HepG2 (cell line): ENCODE data around the gene ZSCAN26. TPM values are rescaled to one million over a fixed set of nuclear protein-coding genes. Genes with fewer than 3 reads are reported as not detected.
A peak's percentile ranks its signal among the peaks of the same experiment; 100 is the strongest.

Experiments
- FOXC1 ChIP-seq: sonication (generic); formaldehyde crosslinking; IDR thresholded peaks from 2 replicates; pipeline ENCODE4 v1.8.0; 2022; ENCODE audit warnings: mild to moderate bottlenecking, missing genetic modification reagents, borderline replicate concordance
- GATA4 ChIP-seq: sonication (generic); IDR thresholded peaks from 2 replicates; pipeline ENCODE4 v1.6.1; 2016; ENCODE audit warnings: antibody characterized with exemption, low read depth, borderline replicate concordance
- PTBP1 ChIP-seq: fragments of 200-400 bp; formaldehyde crosslinking; IDR thresholded peaks from 2 replicates; pipeline ENCODE4 v1.6.1; 2018; ENCODE audit warnings: low read length, low read depth; ENCODE audit not compliant: poor library complexity, severe bottlenecking
- REL ChIP-seq: sonication (generic); formaldehyde crosslinking; conservative IDR thresholded peaks from 2 replicates; pipeline ENCODE4 v1.8.0; 2022; ENCODE audit warnings: mild to moderate bottlenecking, missing genetic modification reagents, moderate library complexity
- THAP11 ChIP-seq: IDR thresholded peaks from 2 replicates; pipeline ENCODE4 v1.6.1; 2016; ENCODE audit warnings: missing biosample characterization, missing genetic modification reagents
- TOPORS ChIP-seq: sonication (generic); formaldehyde crosslinking; IDR thresholded peaks from 2 replicates; pipeline ENCODE4 v1.8.0; 2023; ENCODE audit warnings: mild to moderate bottlenecking, missing genetic modification reagents
- YEATS2 ChIP-seq: sonication (generic); formaldehyde crosslinking; IDR thresholded peaks from 2 replicates; pipeline ENCODE4 v1.4.0; 2020; ENCODE audit warnings: missing genetic modification reagents, borderline replicate concordance
- ZBTB1 ChIP-seq: sonication (generic); formaldehyde crosslinking; IDR thresholded peaks from 2 replicates; pipeline ENCODE4 v1.4.0; 2020; ENCODE audit warnings: missing genetic modification reagents, borderline replicate concordance
- ZBTB37 ChIP-seq: sonication (generic); formaldehyde crosslinking; IDR thresholded peaks from 2 replicates; pipeline ENCODE4 v1.4.0; 2020; ENCODE audit warnings: mild to moderate bottlenecking, missing genetic modification reagents
- ZEB1 ChIP-seq: IDR thresholded peaks from 2 replicates; pipeline ENCODE4 v1.6.1; 2012; ENCODE audit warnings: mild to moderate bottlenecking, low read depth, inconsistent platforms; ENCODE audit not compliant: insufficient replicate concordance
- ZFAT ChIP-seq: sonication (generic); formaldehyde crosslinking; conservative IDR thresholded peaks from 2 replicates; pipeline ENCODE4 v1.8.1; 2023; ENCODE audit warnings: missing genetic modification reagents, inconsistent platforms
- ZMYM4 ChIP-seq: sonication (generic); formaldehyde crosslinking; IDR thresholded peaks from 2 replicates; pipeline ENCODE4 v1.8.1; 2023; ENCODE audit warnings: mild to moderate bottlenecking, missing genetic modification reagents
- ZNF318 ChIP-seq: sonication (generic); formaldehyde crosslinking; IDR thresholded peaks from 2 replicates; pipeline ENCODE4 v1.4.0; 2020; ENCODE audit warnings: mild to moderate bottlenecking, missing genetic modification reagents
- ZNF577 ChIP-seq: sonication (generic); formaldehyde crosslinking; IDR thresholded peaks from 2 replicates; pipeline ENCODE4 v1.4.0; 2020; ENCODE audit warnings: mild to moderate bottlenecking, low read depth, missing genetic modification reagents, borderline replicate concordance
- ZNF598 ChIP-seq: sonication (generic); formaldehyde crosslinking; IDR thresholded peaks from 2 replicates; pipeline ENCODE4 v1.5.1; 2020; ENCODE audit warnings: mild to moderate bottlenecking, missing genetic modification reagents, borderline replicate concordance
- ZNF605 ChIP-seq: sonication (generic); formaldehyde crosslinking; IDR thresholded peaks from 2 replicates; pipeline ENCODE4 v1.8.0; 2022; ENCODE audit warnings: mild to moderate bottlenecking, missing genetic modification reagents
- polyA plus RNA-seq, 8 experiments: library from polyadenylated mRNA; depleted of rRNA in 3 of 8; stranded (reverse) in 7 of 8; unstranded in 1 of 8; fragments of >200 nt; fragmentation: Illumina TruSeq in 4 of 8; extraction: Trizol in 4 of 8; gene quantifications; 2 replicates each; pipeline versions ENCODE4 v1.2.1 to v1.2.3, GENCODE V29; 2011 to 2016; ENCODE audit warnings: low read depth in 4 of 8, missing spikeins in 1 of 8, mixed read lengths in 1 of 8; ENCODE audit not compliant: insufficient read depth in 1 of 8
- total RNA-seq, 5 experiments: library from RNA; depleted of rRNA; stranded (reverse); fragments of >200 nt; fragmentation: Illumina TruSeq; extraction: Trizol; gene quantifications; 2 replicates each; pipeline ENCODE4 v1.2.3, GENCODE V29; 2016; ENCODE audit warnings: low read depth in 1 of 5
- TF ChIP-seq, protein P1 (sequence below): sonication (generic); formaldehyde crosslinking; conservative IDR thresholded peaks from 2 replicates; pipeline ENCODE4 v1.8.0; 2022; ENCODE audit warnings: missing genetic modification reagents

Gene ZSCAN26
- total and polyA plus RNA-seq, 2 of the 13 experiments (the other 11 are each of a cell fraction or from before 2014, with no cell fraction given) = 12.0 to 15.6 TPM

GRCh38 chr6:28266962-28267694, at the start of gene ZSCAN26 (continued):
- no peak for TF ChIP-seq ZNF318 (CRISPR knock-in tag)
- 0 out of 2 replicates have a peak, but pooled peaks have one; percentile 68 for TF ChIP-seq GATA4
- peak; percentile 95 for TF ChIP-seq YEATS2 (CRISPR knock-in tag)
- no peak for TF ChIP-seq ZNF577
- TF ChIP-seq PTBP1 = peak; percentile 63
- no peak for TF ChIP-seq REL (CRISPR knock-in tag)
- TF ChIP-seq ZNF605 (CRISPR knock-in tag) = peak; percentile 98
- TF ChIP-seq ZEB1 = peak; percentile 86
- 0 out of 2 replicates have a peak, but pooled peaks have one; percentile 55 for TF ChIP-seq TOPORS
- TF ChIP-seq ZBTB37 (CRISPR knock-in tag) = no peak
- peak; percentile 91 for TF ChIP-seq ZMYM4 (CRISPR knock-in tag)
- TF ChIP-seq FOXC1 (CRISPR knock-in tag) = peak; percentile 96
- no peak for TF ChIP-seq ZFAT (CRISPR knock-in tag)
- peak; percentile 84 for TF ChIP-seq THAP11 (CRISPR knock-in tag)
- TF ChIP-seq ZBTB1 (CRISPR knock-in tag) = peak; percentile 79; the same call in 1 of the 2 replicates
- peak; percentile 96; the same call in 1 of the 2 replicates for TF ChIP-seq ZNF598 (CRISPR knock-in tag)
- TF ChIP-seq, protein P1, sequence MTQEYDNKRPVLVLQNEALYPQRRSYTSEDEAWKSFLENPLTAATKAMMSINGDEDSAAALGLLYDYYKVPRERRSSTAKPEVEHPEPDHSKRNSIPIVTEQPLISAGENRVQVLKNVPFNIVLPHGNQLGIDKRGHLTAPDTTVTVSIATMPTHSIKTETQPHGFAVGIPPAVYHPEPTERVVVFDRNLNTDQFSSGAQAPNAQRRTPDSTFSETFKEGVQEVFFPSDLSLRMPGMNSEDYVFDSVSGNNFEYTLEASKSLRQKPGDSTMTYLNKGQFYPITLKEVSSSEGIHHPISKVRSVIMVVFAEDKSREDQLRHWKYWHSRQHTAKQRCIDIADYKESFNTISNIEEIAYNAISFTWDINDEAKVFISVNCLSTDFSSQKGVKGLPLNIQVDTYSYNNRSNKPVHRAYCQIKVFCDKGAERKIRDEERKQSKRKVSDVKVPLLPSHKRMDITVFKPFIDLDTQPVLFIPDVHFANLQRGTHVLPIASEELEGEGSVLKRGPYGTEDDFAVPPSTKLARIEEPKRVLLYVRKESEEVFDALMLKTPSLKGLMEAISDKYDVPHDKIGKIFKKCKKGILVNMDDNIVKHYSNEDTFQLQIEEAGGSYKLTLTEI (CRISPR knock-in tag) = no peak
